Activated CD8-positive, alpha-beta memory T cell treated with anti-CD3 and anti-CD28 coated beads for 48 hours (primary cell): ENCODE results near the gene ADARB1.

Source experiments
- DNase-seq, 3 experiments: peaks; one replicate each; pipeline ENCODE4 v3.0.0-alpha.2; 2020; ENCODE audit warnings: low read depth in 2 of 3, low spot score in 2 of 3

ADARB1 gene

DNA sequence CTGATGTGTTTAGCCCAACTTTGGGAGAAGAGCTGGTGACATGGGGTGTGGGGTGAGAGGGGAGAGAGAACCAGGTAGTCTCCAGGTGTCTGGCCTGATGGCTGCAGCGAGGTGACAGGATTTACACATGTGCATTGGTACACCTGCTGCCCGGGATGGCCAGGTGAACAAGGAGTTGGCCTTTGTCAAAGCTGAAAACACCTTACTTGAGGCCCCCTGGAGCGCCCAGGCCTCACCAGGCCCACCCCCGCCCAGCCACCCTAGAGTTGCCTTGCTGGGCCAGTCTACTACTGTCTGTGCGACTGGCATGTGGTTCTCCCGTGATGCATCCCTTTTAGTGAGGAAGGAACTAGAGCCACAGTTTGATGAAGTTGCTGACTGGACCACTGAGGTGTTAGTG lies 90.5 kb downstream of the ADARB1 start:
- DNase-seq = no peak

DNA sequence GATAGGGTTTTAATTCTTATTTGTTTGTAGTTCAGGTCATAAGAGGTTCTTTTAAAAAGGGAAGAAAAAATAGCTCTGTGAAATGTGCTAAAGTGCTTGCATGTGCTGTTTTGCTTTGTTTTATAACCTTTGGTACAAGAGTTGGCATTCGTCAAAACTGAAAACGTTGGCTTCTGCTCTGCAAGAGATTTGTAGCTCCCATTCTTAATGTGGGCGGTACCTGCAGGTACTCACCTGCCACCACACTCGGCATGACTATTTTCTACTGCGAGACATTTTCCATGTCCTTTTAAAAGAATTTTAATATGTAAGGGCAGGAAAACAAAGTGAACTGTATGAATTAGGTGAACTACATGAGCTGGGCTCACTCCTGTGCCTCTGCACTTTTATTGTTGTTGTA lies 92.6 kb downstream of the ADARB1 start:
- DNase-seq = no peak

DNA sequence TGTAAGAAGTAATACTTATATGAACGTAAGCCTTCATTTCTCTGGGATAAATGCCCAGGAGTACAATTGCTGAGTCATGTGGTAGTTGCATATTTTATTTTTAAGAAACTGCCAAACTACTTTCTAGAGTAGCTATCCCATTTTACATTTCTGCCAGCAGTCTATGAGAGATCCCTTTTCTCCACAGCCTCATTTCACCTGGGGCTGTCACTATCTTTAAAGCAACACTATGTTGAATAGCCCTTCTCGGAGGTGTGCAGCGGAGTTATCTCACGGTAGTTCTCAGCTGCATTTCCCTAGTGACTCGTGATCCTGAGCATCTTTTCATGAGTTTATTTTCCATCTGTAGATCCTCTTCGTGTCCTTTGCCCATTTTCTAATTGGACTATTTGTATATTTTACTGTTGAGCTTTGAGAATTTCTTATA lies 93.4 kb downstream of the ADARB1 start:
- DNase-seq = no peak

DNA sequence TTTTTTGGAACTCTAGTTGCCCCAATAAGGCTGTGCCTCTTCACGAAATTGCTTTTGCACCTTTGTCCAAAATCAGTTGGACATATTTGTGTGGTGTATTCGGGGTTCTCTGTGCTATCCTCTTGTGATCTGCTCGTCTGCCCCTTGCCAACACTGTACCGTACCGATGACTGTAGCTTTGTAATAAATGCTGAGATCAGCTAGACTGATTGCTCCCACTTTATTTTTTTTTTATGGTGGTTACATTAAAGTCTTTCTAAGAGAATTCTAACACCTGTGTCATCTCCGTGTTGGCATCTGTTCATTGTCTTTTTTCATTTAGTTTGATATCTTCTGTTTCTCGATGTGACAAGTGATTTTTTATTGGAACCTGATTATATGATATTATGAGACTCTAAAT lies 94.1 kb downstream of the ADARB1 start:
- no peak for DNase-seq

DNA sequence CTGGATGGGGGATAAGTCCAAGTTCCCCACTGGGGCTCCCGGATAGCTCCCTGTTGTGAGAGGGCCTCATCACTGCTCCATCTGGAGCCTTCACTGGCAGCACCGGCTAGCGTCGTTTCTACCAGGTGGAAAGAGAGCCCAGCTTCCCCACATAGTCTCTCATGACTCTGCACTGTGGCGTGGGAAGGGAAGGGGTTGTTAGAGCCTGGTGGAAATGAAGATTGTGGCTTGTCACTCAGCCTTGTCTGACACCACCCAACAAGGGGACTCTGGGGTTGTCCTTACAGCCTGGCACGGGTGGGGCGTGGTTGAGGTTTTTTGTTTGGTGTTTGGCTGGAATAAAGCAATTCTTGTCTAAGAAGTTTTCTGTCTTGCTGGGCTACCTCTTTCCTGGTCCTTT lies 94.6 kb downstream of the ADARB1 start:
- DNase-seq = no peak

DNA sequence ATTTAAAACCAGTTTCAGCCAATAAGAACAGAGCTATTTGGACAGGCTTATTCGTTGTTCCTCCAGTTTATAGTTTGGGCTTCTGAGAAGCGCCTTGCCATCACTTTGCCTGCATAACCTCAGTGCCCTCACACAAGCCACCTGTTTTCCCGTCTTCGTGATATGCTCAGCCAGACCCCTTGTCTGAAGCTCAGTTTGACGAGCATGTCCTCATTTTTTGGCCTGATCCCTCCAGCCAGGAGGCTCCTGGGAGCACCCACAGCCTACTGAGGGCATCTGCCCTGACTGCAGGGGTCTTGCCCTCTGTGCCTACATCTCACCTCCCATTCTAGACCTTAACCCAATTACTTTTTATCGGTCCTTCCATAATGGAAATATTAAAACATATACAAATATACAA lies 95.3 kb downstream of the ADARB1 start:
- DNase-seq = no peak

DNA sequence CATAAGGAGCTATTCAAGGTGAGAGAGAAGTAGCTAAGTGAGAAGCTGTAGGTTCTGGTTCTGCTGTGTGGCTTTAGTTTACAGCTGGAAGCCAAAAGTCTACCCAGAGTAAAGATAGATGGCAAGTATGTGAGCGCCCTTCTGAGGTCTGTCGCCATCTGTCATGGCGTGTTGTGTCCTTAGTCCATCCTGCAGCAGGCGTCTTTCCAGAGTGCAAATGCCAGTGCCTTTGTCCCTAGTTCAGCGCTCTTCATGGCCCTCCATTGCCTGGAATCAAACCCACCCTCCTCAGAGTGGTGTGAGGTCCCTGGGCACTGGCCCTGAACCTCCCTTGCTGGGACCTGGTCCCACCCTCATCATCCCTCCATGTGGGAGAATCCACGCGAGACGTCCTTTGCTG lies 96.6 kb downstream of the ADARB1 start:
- DNase-seq = no peak

DNA sequence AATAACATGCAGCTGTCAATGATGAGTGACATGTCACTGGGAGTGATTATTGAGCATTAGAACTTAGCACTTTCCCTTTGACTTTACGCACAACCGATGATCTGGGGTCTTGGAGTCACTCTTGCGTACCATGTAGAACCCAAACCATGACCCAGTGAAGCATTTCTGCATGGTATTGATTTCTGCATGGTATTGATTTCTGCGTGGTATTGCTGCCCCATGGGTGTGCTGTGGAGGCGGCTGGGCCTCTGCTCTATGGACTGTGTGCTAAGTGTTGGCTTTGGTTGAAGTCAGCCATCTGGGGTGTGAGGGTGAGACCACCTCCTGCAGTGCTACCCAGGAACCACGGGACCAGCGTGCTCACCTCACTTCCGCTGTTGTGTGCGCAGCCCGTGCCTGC lies 98.0 kb downstream of the ADARB1 start:
- no peak for DNase-seq

DNA sequence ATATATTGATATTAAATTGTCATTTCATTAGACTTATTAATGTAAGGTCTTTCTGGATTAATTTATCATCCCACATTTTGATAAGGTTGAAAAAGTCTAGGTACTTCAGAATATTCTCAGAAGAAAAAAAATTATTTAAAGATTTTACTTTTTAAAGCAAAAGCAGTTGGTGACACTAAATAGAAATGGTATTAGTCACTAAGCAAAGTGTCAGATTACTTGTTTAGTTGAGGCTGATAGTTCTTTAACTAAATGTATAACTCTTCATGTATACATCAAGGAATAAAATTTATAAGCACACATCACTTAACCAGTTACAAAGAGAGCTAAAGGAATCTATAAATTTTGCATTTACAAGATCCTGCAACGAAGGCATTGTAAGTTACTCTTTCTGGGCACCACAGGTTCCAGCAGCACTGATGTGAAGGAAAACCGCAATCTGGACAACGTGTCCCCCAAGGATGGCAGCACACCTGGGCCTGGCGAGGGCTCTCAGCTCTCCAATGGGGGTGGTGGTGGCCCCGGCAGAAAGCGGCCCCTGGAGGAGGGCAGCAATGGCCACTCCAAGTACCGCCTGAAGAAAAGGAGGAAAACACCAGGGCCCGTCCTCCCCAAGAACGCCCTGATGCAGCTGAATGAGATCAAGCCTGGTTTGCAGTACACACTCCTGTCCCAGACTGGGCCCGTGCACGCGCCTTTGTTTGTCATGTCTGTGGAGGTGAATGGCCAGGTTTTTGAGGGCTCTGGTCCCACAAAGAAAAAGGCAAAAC lies 101.1 kb downstream of the ADARB1 start:
- no peak for DNase-seq

DNA sequence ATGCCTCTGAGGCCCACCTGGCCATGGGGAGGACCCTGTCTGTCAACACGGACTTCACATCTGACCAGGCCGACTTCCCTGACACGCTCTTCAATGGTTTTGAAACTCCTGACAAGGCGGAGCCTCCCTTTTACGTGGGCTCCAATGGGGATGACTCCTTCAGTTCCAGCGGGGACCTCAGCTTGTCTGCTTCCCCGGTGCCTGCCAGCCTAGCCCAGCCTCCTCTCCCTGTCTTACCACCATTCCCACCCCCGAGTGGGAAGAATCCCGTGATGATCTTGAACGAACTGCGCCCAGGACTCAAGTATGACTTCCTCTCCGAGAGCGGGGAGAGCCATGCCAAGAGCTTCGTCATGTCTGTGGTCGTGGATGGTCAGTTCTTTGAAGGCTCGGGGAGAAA lies 101.8 kb downstream of the ADARB1 start:
- DNase-seq = no peak

DNA sequence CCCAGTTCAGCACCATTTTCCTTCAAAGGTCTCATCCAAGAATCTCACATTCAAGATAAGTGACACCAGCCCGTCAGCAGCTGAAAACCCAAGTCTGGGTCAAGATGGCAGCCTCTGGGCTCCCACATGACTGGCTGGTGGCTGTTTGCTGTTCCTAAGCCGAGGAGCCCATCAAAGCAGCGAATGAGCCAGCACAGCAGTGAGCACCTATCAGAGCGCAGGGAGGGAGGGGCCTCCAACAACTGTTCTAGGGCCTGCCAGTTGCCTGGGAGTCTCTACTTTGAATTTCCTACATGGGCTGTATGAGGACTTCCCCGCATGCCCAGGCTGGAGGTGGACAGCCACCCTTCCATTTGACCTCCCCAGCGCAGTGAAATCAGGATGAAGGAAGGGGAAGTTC lies 102.7 kb downstream of the ADARB1 start:
- DNase-seq = no peak

DNA sequence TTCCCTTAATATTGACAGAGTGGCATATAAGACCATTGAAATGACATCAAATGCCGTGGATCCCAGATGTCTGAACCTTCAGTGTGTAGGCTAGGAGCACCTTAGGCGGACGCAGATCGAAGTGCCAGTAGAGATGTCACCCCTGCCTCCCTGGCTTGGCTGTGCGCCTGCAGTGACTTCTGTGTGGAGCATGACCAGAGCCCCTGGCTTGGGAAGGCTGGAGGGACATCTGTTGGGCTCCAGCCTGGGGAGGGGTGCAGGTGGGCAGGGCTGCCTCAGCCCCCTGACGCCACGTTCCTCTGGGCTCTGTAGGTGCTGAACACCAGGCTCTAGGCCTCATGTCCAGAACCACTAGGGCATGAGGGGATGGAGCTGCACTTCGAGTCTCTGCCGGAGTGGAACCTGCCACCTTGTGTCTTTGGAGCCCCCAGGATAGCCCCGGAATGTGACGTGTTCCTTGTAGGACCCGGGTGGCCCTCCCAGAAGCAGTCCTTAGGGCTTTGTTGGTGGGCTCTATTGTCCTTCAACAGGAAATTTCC lies 103.8 kb downstream of the ADARB1 start:
- no peak for DNase-seq

DNA sequence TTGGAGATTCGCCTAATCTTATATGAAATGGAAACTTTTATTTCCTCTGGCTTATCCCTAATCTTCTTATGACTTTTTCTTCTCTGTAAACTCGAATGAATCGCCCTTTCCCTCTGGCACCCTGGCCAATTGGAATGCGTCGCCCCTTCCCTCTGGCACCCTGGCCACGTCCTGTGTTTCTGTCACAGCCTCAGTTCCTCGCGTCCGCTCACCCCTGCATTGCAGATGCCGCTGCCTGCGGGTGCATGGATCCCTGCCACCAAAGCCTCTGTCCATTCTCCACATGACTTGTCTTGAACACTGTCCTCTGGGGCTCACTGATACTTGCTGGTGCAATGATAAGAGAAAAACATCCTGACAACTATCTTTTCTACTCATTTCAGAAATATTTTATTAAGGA lies 104.6 kb downstream of the ADARB1 start:
- DNase-seq = no peak

DNA sequence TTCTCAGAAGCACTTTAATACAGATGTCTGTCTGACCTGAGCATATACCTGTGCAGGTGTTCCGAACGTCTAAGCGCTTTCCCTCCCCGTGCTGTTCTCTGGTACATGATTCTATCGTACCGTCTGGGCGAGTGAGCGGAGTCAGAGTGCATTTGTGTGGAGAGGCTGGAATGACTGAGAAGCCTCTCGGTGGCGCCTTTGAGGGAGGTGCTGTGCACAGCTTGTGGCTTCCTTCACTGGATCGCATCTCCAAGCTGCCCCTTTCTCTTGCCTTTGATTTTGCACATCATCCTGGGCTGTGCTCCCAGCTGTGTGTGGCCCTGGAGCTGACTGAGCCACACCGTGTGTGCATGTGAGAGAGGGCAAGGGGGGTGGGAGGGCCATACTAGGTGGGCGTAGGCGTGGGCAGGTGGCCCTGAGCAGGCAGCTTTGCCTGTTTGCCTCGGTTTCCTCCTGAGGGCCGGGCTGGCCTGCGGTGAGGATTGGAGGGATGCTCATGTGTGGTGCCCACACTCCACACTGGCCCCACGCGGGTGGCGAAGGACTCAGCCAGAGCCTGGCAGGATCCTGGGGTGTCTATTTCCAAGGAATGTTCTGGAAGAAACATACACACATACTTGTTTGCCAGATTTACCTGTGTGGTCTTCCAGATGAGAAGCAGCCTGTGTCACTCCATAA lies 105.3 kb downstream of the ADARB1 start:
- DNase-seq = no peak

DNA sequence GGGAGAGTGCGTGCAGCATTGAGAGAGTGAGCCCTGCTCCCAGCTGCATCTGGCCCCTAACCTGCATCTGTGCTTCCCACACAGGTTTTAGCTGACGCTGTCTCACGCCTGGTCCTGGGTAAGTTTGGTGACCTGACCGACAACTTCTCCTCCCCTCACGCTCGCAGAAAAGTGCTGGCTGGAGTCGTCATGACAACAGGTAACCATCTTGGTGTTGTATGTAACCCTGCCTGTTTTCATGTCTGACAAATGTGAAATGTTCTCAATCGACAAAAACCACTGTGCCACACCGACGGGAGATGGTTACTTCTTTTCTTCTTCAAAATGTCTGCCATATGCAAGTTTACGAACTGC lies 105.8 kb downstream of the ADARB1 start:
- no peak for DNase-seq

DNA sequence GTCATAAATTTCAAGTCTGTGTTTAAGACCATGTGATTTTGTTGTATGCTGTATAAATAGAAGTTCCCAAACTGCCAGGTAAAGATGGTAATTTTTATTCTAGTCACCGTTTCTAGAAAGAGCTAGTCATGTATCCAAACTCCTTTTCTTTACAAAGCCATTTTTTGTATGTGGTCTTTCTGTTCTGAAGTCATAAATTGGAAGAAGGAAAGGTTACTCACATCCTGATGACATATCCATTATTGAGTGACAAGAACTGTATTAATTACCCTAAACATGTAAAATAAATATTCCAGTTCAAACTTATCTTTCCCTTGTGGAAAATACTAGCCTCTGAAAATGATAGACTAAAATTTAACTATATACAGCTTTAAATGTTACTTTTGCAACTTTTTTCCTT lies 108.6 kb downstream of the ADARB1 start:
- no peak for DNase-seq

DNA sequence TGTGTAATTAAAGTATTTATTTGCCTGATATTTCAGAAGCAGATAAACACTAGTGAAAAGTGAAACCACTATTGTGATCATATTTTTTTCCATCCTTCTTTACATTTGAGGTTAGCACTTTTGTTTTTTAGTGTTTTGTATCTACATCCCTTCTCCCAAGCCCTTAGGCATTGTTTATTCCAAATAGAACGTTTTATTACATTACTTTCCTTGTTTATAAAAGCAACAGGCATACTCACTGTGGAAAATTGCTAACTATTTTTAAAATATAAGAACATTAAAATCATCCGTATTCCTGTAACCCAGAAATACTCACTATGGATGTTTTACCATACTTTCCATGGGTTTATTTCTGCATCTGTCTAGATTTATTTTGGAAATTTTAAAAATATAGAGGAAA lies 109.5 kb downstream of the ADARB1 start:
- DNase-seq = no peak

DNA sequence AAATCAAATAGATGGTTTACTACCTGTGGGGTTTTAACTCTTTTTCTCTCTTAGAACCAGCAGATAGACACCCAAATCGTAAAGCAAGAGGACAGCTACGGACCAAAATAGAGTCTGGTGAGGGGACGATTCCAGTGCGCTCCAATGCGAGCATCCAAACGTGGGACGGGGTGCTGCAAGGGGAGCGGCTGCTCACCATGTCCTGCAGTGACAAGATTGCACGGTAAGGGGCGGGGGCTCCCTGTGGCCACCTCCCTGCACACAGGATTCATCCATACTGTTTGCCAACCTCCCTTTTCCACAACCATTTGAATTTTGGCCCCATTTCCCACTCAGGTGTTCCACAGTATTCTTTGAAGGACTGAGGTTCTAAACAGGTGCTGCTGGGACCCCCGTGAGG lies 110.5 kb downstream of the ADARB1 start:
- no peak for DNase-seq

DNA sequence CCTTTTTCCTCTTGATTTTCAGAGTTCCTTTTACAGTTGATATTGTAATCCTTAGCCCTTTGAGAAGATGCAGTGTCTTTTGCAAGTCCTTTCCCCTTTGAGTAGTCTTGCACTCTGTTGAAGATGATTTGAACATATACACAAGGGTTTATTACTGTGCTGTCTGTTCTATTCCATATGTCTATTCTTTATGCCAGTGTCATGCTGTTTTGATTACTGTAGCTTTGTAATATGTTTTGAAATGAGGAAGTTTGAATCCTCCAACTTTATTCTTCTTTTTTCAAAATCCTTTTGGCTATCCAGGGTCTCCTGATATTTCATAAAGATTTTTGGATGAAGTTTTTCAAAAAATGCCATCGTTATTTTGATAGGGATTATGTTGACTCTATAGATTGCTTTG lies 112.3 kb downstream of the ADARB1 start:
- no peak for DNase-seq

DNA sequence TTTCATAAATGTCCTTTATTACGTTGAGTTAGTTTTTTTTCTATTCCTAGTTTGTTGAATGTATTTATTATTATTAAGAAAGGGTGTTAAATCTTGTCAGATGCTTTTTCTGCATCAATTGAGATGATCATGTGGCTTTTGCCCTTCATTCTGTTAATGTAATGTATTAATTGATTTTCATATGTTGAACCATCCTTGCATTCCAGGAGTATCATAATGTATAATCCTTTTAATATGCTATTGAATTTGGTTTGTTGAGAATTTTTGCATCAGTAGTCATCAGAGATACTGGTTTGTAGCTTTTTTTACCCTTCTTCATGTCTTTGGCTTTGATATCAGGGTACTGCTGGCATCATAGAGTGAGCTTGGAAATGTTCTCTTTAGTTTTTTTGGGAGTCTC lies 113.3 kb downstream of the ADARB1 start:
- no peak for DNase-seq

DNA sequence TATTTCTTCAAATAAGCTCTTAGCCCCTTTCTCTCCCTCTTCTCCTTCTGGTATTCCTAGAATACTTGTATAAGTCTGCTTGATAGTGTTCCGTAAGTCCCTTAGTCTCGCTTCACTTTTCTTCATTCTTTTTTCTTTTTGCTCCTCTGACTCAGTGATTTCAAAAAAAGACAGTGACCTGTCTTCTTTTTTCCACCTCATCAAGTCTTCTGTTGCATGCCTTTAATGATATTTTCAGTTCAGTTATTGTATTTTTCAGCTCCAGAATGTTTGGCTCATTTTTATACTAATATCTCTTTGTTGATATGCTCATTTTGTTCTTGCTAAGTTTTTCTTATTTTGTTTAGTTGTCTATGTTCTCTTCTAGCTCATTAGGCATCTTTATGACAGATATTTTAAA lies 115.6 kb downstream of the ADARB1 start:
- no peak for DNase-seq

DNA sequence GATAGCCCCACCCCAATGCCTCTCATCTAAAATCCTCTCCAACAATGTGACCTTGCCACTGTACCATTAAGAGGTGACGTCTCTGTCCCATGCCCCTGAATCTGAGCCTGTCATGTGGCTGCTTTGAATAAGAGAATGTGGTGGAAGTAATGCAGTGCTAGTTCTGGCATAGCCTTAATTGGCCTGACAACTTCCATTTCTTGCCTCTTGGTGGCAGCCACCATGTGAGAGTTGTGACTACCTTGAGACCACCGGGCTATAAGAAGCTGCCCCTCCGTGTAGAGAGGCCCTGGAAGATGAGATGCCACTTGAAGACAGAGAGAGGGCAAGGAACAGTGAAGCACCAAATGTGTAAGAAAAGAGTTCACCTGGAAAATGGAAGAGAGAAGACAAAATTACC lies 118.0 kb downstream of the ADARB1 start:
- no peak for DNase-seq

DNA sequence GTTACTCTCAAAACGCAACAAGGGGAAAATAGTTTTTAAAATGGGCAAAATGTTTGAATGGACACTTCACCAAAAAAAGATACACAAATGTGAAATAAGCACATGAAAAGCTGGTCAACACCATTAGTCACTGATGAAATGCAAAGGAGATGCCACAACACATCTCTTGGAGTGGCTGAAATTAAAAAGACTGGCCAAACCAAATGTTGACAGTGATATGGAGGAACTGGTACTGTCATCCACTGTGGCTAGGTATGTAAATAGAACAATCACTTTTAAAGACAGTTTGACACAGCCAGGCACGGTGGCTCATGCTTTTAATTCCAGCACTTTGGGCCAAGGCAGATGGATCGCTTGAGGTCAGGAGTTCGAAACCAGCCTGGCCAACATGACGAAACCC lies 122.2 kb downstream of the ADARB1 start:
- no peak for DNase-seq
